Bronchial epithelial cell (primary cell): ENCODE measurements around the gene VAMP5. TPM values are rescaled to one million over a fixed set of nuclear protein-coding genes. Genes with fewer than 3 reads are reported as not detected.

Source experiments
- DNase-seq: peaks from one replicate; pipeline ENCODE4 v3.0.0-alpha.2; 2010; ENCODE audit warnings: low read depth
- FAIRE-seq: peaks from 2 replicates; lab custom pipeline; 2011; peaks lifted over from hg19 to GRCh38; lab: Jason Lieb, UNC
- H3K27me3 ChIP-seq: 2 replicates; pipeline ENCODE4 v1.5.1; 2011; ENCODE audit warnings: low read length; ENCODE audit not compliant: control insufficient read depth, insufficient read depth
- H3K36me3 ChIP-seq: 2 replicates; pipeline ENCODE4 v1.5.1; 2011; ENCODE audit warnings: low read length; ENCODE audit not compliant: control insufficient read depth, insufficient read depth
- H3K4me3 ChIP-seq: 2 replicates; pipeline ENCODE4 v1.5.1; 2011; ENCODE audit warnings: mild to moderate bottlenecking, low read depth, low read length, control low read depth
- CTCF ChIP-seq: IDR thresholded peaks from 2 replicates; pipeline ENCODE4 v1.5.1; 2011; ENCODE audit warnings: mild to moderate bottlenecking, moderate library complexity, low read length, control low read depth, inconsistent platforms; ENCODE audit not compliant: insufficient read depth, severe bottlenecking
- total RNA-seq: library from RNA; depleted of rRNA; stranded (reverse); fragments of >200 nt; gene quantifications from 2 replicates; pipeline ENCODE4 v1.2.1, GENCODE V29; 2014

The VAMP5 gene
- total RNA-seq, 1 donor from 2014 or later: 4.5 TPM

- TF ChIP-seq CTCF: no peak
- H3K36me3 ChIP-seq: peaks cover 7% of the 10 kb centered on the region
- no peaks in the 10 kb centered on the region for H3K27me3 ChIP-seq
- peak; percentile 70 for DNase-seq
- H3K4me3 ChIP-seq: no peak overlapping the region
- no peak for FAIRE-seq
Measured at GRCh38 chr2:85549826-85550225, 34.4 kb upstream of the VAMP5 start.

GRCh38 chr2:85550486-85550885 is 33.7 kb upstream of the VAMP5 start:
- no peak for FAIRE-seq
- H3K36me3 ChIP-seq: peaks cover 8% of the 10 kb centered on the region
- H3K4me3 ChIP-seq: no peak overlapping the region
- DNase-seq: peak; percentile 23
- TF ChIP-seq CTCF: no peak
- no peaks in the 10 kb centered on the region for H3K27me3 ChIP-seq

- Histone ChIP-seq H3K36me3 (peaks cover 8% of the 10 kb centered on the region), H3K4me3 (no peak overlapping the region)
- FAIRE-seq: no peak
Measured at GRCh38 chr2:85551698-85552678, 32.2 kb upstream of the VAMP5 start.

GRCh38 chr2:85553184-85553583 is 31.0 kb upstream of the VAMP5 start:
- no peak for TF ChIP-seq CTCF
- DNase-seq: no peak
- Histone ChIP-seq H3K36me3 (peaks cover 8% of the 10 kb centered on the region), H3K4me3 (no peak overlapping the region), H3K27me3 (no peaks in the 10 kb centered on the region)
- FAIRE-seq: no peak

More at GRCh38 chr2:85551698-85552678, 32.2 kb upstream of the VAMP5 start:
- peak; percentile 82 for DNase-seq
- peak; percentile 85 for TF ChIP-seq CTCF
- H3K27me3 ChIP-seq: no peaks in the 10 kb centered on the region

- Histone ChIP-seq H3K36me3 (peaks cover 13% of the 10 kb centered on the region), H3K27me3 (no peaks in the 10 kb centered on the region), H3K4me3 (no peak overlapping the region)
- DNase-seq (no peak), FAIRE-seq (no peak)
- no peak for TF ChIP-seq CTCF
Measured at GRCh38 chr2:85554980-85555612, 29.1 kb upstream of the VAMP5 start.
